IPS-20b (cell line): ENCODE data around the gene RNF7.

Source experiments
- H3K27ac ChIP-seq: one replicate; pipeline ENCODE4 v1.5.1; 2013; ENCODE audit warnings: low read length
- H3K27me3 ChIP-seq: 2 replicates; pipeline ENCODE4 v1.6.1; 2013; ENCODE audit warnings: mild to moderate bottlenecking, low read length, inconsistent platforms; ENCODE audit not compliant: insufficient read depth
- H3K36me3 ChIP-seq: 2 replicates; pipeline ENCODE4 v1.6.1; 2013; ENCODE audit warnings: low read depth, mild to moderate bottlenecking, inconsistent platforms, low read length, moderate library complexity; ENCODE audit not compliant: insufficient read depth
- H3K4me1 ChIP-seq: 2 replicates; pipeline ENCODE4 v1.6.1; 2013; ENCODE audit warnings: mild to moderate bottlenecking, control low read depth, inconsistent platforms, low read length, moderate library complexity; ENCODE audit not compliant: insufficient read depth
- H3K4me3 ChIP-seq: 2 replicates; pipeline ENCODE4 v1.5.1; 2013; ENCODE audit warnings: mild to moderate bottlenecking, low read length, inconsistent platforms
- H3K9ac ChIP-seq: 2 replicates; pipeline ENCODE4 v1.6.1; 2013; ENCODE audit warnings: low read depth, mild to moderate bottlenecking, inconsistent platforms, low read length, moderate library complexity
- H3K9me3 ChIP-seq: 2 replicates; pipeline ENCODE4 v1.6.1; 2013; ENCODE audit warnings: mild to moderate bottlenecking, low read depth, low read length, inconsistent platforms; ENCODE audit not compliant: insufficient read depth

RNF7 gene

GRCh38 chr3:141710888-141711616, 27.0 kb upstream of the RNF7 start:
- H3K4me1 ChIP-seq, result no peaks in the 10 kb centered on the region
- H3K36me3 ChIP-seq, result no peaks in the 10 kb centered on the region
- H3K9ac ChIP-seq, result no peak overlapping the region
- no peak overlapping the region for H3K4me3 ChIP-seq
- no peaks in the 10 kb centered on the region for H3K9me3 ChIP-seq
- no peak overlapping the region for H3K27ac ChIP-seq
- H3K27me3 ChIP-seq, result no peaks in the 10 kb centered on the region

- no peaks in the 10 kb centered on the region for H3K4me1 ChIP-seq
- no peak overlapping the region for H3K27ac ChIP-seq
- no peak overlapping the region for H3K4me3 ChIP-seq
- no peak overlapping the region for H3K9ac ChIP-seq
- H3K36me3 ChIP-seq, result no peaks in the 10 kb centered on the region
- no peaks in the 10 kb centered on the region for H3K27me3 ChIP-seq
- no peaks in the 10 kb centered on the region for H3K9me3 ChIP-seq
Measured at GRCh38 chr3:141714671-141715070, 23.4 kb upstream of the RNF7 start.

GRCh38 chr3:141722081-141722480, 16.0 kb upstream of the RNF7 start:
- no peaks in the 10 kb centered on the region for H3K27me3 ChIP-seq
- no peaks in the 10 kb centered on the region; the same call in 1 of the 2 replicates for H3K4me1 ChIP-seq
- H3K9ac ChIP-seq, result no peak overlapping the region
- H3K4me3 ChIP-seq, result no peak overlapping the region
- H3K36me3 ChIP-seq, result no peaks in the 10 kb centered on the region
- no peak overlapping the region for H3K27ac ChIP-seq
- no peaks in the 10 kb centered on the region for H3K9me3 ChIP-seq

- Histone ChIP-seq H3K4me1 (no peaks in the 10 kb centered on the region; the same call in 1 of the 2 replicates), H3K36me3 (no peaks in the 10 kb centered on the region), H3K9me3 (no peaks in the 10 kb centered on the region), H3K27me3 (no peaks in the 10 kb centered on the region), H3K9ac (no peak overlapping the region), H3K4me3 (no peak overlapping the region), H3K27ac (no peak overlapping the region)
Measured at GRCh38 chr3:141722648-141723047, 15.4 kb upstream of the RNF7 start.

- H3K27me3 ChIP-seq, result no peaks in the 10 kb centered on the region
- H3K9me3 ChIP-seq, result no peaks in the 10 kb centered on the region
- H3K9ac ChIP-seq, result no peak overlapping the region
- no peak overlapping the region for H3K4me3 ChIP-seq
- no peak overlapping the region for H3K27ac ChIP-seq
- no peaks in the 10 kb centered on the region for H3K36me3 ChIP-seq
- H3K4me1 ChIP-seq, result no peaks in the 10 kb centered on the region; the same call in 1 of the 2 replicates
Measured at GRCh38 chr3:141723255-141723654, 14.8 kb upstream of the RNF7 start.

GRCh38 chr3:141724186-141724585, 13.9 kb upstream of the RNF7 start:
- H3K4me1 ChIP-seq, result no peaks in the 10 kb centered on the region; the same call in 1 of the 2 replicates

GRCh38 chr3:141725036-141725435, 13.1 kb upstream of the RNF7 start:
- Histone ChIP-seq H3K4me1 (no peaks in the 10 kb centered on the region; the same call in 1 of the 2 replicates), H3K27me3 (no peaks in the 10 kb centered on the region), H3K36me3 (no peaks in the 10 kb centered on the region), H3K4me3 (no peak overlapping the region), H3K9me3 (no peaks in the 10 kb centered on the region), H3K9ac (no peak overlapping the region), H3K27ac (no peak overlapping the region)

More at GRCh38 chr3:141724186-141724585, 13.9 kb upstream of the RNF7 start:
- Histone ChIP-seq H3K27me3 (no peaks in the 10 kb centered on the region), H3K9me3 (no peaks in the 10 kb centered on the region), H3K9ac (no peak overlapping the region), H3K27ac (no peak overlapping the region), H3K4me3 (no peak overlapping the region), H3K36me3 (no peaks in the 10 kb centered on the region)

- Histone ChIP-seq H3K27ac (no peak overlapping the region), H3K36me3 (no peaks in the 10 kb centered on the region), H3K4me3 (no peak overlapping the region), H3K9ac (no peak overlapping the region), H3K27me3 (no peaks in the 10 kb centered on the region), H3K4me1 (no peaks in the 10 kb centered on the region; the same call in 1 of the 2 replicates), H3K9me3 (no peaks in the 10 kb centered on the region)
Measured at GRCh38 chr3:141726483-141726882, 11.6 kb upstream of the RNF7 start.

GRCh38 chr3:141728355-141728892, 9.7 kb upstream of the RNF7 start:
- no peaks in the 10 kb centered on the region for H3K36me3 ChIP-seq
- no peaks in the 10 kb centered on the region for H3K9me3 ChIP-seq
- H3K27ac ChIP-seq, result no peak overlapping the region
- H3K27me3 ChIP-seq, result no peaks in the 10 kb centered on the region
- H3K9ac ChIP-seq, result no peak overlapping the region
- H3K4me3 ChIP-seq, result no peak overlapping the region
- no peaks in the 10 kb centered on the region; the same call in 1 of the 2 replicates for H3K4me1 ChIP-seq

- no peak overlapping the region for H3K4me3 ChIP-seq
- no peaks in the 10 kb centered on the region; the same call in 1 of the 2 replicates for H3K4me1 ChIP-seq
- H3K36me3 ChIP-seq, result no peaks in the 10 kb centered on the region
- H3K27ac ChIP-seq, result no peak overlapping the region
- H3K9ac ChIP-seq, result no peak overlapping the region
- H3K9me3 ChIP-seq, result no peaks in the 10 kb centered on the region
- no peaks in the 10 kb centered on the region for H3K27me3 ChIP-seq
Measured at GRCh38 chr3:141729240-141729639, 8.9 kb upstream of the RNF7 start.

GRCh38 chr3:141735176-141735575, 2.9 kb upstream of the RNF7 start:
- Histone ChIP-seq H3K27ac (no peak overlapping the region), H3K27me3 (no peaks in the 10 kb centered on the region), H3K36me3 (no peaks in the 10 kb centered on the region), H3K4me1 (no peaks in the 10 kb centered on the region), H3K4me3 (no peak overlapping the region), H3K9ac (no peak overlapping the region), H3K9me3 (no peaks in the 10 kb centered on the region)

GRCh38 chr3:141735770-141736465, 2.2 kb upstream of the RNF7 start:
- H3K27me3 ChIP-seq, result no peaks in the 10 kb centered on the region
- no peaks in the 10 kb centered on the region for H3K4me1 ChIP-seq
- H3K9ac ChIP-seq, result no peak overlapping the region
- no peaks in the 10 kb centered on the region for H3K9me3 ChIP-seq
- H3K27ac ChIP-seq, result no peak overlapping the region
- no peak overlapping the region for H3K4me3 ChIP-seq
- H3K36me3 ChIP-seq, result no peaks in the 10 kb centered on the region
